ENCODE data around the gene LCE3E.
A peak's percentile ranks its signal among the peaks of the same experiment; 100 is the strongest.

LCE3E gene

DNA sequence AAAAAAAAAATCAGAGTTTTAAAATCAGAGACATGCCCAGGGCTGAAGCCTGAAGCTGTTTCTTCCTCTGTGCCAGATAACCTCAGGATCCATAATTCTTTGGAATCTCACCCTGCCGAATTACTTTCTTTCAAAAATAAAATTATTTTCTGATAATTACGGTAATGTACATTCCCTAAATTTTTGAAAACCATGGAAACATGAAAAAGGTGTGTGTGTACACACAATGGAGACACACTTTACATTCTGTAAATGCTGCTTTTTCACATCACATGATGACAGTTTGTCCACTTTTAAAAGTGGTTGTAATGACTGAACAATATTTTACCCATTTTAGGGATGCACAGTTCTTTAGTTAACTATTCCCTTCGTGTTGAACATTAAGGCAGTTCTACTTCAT lies 30.8 kb downstream of the LCE3E start:
- TF ChIP-seq CTCF (conservative IDR thresholded peaks at IDR 0.05): no peak
- no peak overlapping the region for H3K27ac ChIP-seq

GRCh38 chr1:152533327-152533938 lies 33.1 kb downstream of the LCE3E start:
- TF ChIP-seq CTCF (conservative IDR thresholded peaks at IDR 0.05): peak; percentile 94
- H3K27ac ChIP-seq: no peak overlapping the region

DNA sequence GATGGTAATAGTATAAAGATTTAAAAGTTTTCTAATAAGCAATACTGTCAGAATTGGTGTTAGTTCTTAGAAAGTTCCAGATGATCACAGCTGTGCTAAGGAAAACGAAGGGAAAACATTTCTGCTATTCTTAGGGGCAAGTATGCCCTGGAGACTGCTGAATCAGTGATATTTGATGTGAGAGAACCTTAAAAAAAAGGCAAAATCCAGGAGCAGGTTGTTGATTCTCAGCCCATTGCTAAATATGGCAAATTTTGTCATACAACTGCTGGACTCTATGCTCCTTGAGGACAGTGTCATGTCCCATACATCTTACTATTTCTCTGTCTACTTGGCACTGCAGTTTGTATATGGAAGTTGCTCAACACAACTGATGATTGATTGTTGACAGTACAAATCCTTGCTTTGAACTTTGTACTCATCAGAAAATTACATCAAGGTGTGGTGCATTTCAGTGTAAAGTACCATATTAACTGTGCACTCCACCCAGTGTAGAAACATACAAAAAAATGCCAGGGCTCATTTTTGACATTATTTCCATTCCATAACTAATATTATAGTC lies 41.4 kb downstream of the LCE3E start:
- H3K27ac ChIP-seq: no peak overlapping the region
- TF ChIP-seq CTCF (conservative IDR thresholded peaks at IDR 0.05): no peak

DNA sequence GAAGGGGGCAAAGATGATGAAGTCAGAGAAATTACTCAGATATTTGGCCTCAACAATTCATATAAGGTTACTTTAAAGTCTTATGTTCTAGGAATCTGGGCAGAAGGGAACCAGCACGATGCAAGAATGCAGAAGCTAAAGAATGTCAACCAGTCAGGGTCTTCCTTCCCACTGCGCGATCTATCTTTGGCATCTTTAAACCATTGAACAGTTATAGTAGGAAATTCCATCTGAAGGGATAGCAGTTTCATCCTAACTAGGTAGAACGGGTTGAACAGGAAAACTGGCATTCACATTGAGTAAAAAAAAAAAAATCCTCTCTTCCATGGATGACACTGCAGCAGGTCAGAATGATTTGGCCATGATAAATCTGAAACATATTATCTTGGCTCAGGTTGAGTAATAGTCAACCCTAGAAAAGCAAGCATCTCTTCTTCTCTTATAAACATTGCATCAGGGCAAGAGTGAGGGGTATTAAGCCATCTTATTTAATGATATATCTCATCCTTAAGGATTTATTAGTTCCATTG lies 46.0 kb downstream of the LCE3E start:
- no peak for TF ChIP-seq CTCF (conservative IDR thresholded peaks at IDR 0.05)
- H3K27ac ChIP-seq: no peak overlapping the region

- no peak overlapping the region for H3K27ac ChIP-seq
- TF ChIP-seq CTCF (conservative IDR thresholded peaks at IDR 0.05): no peak
Measured at GRCh38 chr1:152519851-152520250, 46.7 kb downstream of the LCE3E start.

- TF ChIP-seq CTCF (conservative IDR thresholded peaks at IDR 0.05): no peak
- H3K27ac ChIP-seq: no peak overlapping the region
Measured at GRCh38 chr1:152517237-152517811, 49.3 kb downstream of the LCE3E start.

- TF ChIP-seq CTCF (conservative IDR thresholded peaks at IDR 0.05): no peak
- H3K27ac ChIP-seq: no peak overlapping the region
Measured at GRCh38 chr1:152516082-152516481, 50.5 kb downstream of the LCE3E start.

Data from VCaP (cell line).